Measurements from ENCODE around the gene NATD1.

- TF ChIP-seq EZH2phosphoT487 (IDR thresholded peaks at IDR 0.05; ENCODE audit: insufficient read depth, low read depth) (no peak), EZH2 (IDR thresholded peaks at IDR 0.05; ENCODE audit: insufficient read depth, poor library complexity, severe bottlenecking) (no peak)
Measured at GRCh38 chr17:21283482-21284318, 30.5 kb upstream of the NATD1 start.
